Measurements from ENCODE around the gene PPP2R2D. TPM values are rescaled to one million over a fixed set of nuclear protein-coding genes. Genes with fewer than 3 reads are reported as not detected.

PPP2R2D gene
- total and polyA plus RNA-seq, 2 experiments from 2014 or later, result 25.9 to 32.1 TPM

GRCh38 chr10:132004052-132004451 lies 103.2 kb downstream of the PPP2R2D start:
- 63% methylated on average over 10 of the region's 10 CpGs for WGBS (ENCODE audit: low lambda C conversion rate, missing lambda C conversion rate)
- H3K9me3 ChIP-seq (ENCODE audit: low read depth), result no peaks in the 10 kb centered on the region
- H3K4me2 ChIP-seq, result no peak overlapping the region
- DNase-seq (ENCODE audit: low spot score), result no peak
- H3K4me1 ChIP-seq (ENCODE audit: insufficient read depth), result peaks cover 2% of the 10 kb centered on the region
- no peak overlapping the region for H3K4me3 ChIP-seq
- peaks cover under 1% of the 10 kb centered on the region for H3K27me3 ChIP-seq
- no peaks in the 10 kb centered on the region for H3K9me2 ChIP-seq (replicated peaks; ENCODE audit: insufficient read depth)
- TF ChIP-seq EZH2 (IDR thresholded peaks at IDR 0.05; ENCODE audit: borderline replicate concordance) (no peak), EZH2phosphoT487 (IDR thresholded peaks at IDR 0.05; ENCODE audit: low read depth, severe bottlenecking, unreplicated experiment) (no peak), CTCF (IDR thresholded peaks at IDR 0.05; ENCODE audit: poor library complexity) (no peak)
- no peak overlapping the region for H3K27ac ChIP-seq
- no peaks in the 10 kb centered on the region for H4K20me1 ChIP-seq (ENCODE audit: insufficient read depth, poor library complexity, severe bottlenecking)
- no peak overlapping the region for H2AFZ ChIP-seq
- no peaks in the 10 kb centered on the region for H3K36me3 ChIP-seq (replicated peaks; ENCODE audit: insufficient read depth, low read depth)
- H3K79me2 ChIP-seq, result no peaks in the 10 kb centered on the region

DNA sequence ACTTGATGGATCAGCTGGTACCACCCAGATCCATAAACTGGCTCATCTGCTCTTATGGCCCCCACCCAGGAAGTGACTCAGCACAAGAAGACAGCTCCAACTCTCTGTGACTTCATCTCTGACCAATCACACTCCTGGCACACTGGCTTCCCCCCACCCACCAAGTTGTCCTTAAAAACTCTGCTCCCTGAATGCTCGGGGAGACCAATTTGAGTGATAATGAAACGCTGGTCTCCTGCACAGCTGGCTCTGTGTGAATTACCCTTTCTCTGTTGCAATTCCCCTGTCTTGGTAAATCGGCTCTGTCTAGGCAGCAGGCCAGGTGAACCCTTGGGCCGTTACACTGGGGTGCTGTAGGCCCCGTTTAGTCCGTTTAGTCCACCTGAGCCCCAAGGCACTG lies 104.3 kb downstream of the PPP2R2D start:
- Histone ChIP-seq H3K36me3 (replicated peaks; ENCODE audit: insufficient read depth, low read depth) (no peaks in the 10 kb centered on the region), H3K9me3 (ENCODE audit: low read depth) (no peaks in the 10 kb centered on the region), H3K27me3 (peaks cover 8% of the 10 kb centered on the region), H4K20me1 (ENCODE audit: insufficient read depth, poor library complexity, severe bottlenecking) (no peaks in the 10 kb centered on the region), H3K4me3 (no peak overlapping the region), H3K9me2 (replicated peaks; ENCODE audit: insufficient read depth) (no peaks in the 10 kb centered on the region), H3K79me2 (no peaks in the 10 kb centered on the region), H3K27ac (no peak overlapping the region), H2AFZ (no peak overlapping the region), H3K4me2 (no peak overlapping the region), H3K4me1 (ENCODE audit: insufficient read depth) (no peaks in the 10 kb centered on the region)
- 94% methylated on average over 6 of the region's 6 CpGs for WGBS (ENCODE audit: low lambda C conversion rate, missing lambda C conversion rate)
- DNase-seq (ENCODE audit: low spot score), result no peak
- no peak for TF ChIP-seq EZH2 (IDR thresholded peaks at IDR 0.05; ENCODE audit: borderline replicate concordance)
- TF ChIP-seq CTCF (IDR thresholded peaks at IDR 0.05; ENCODE audit: poor library complexity), result no peak
- no peak for TF ChIP-seq EZH2phosphoT487 (IDR thresholded peaks at IDR 0.05; ENCODE audit: low read depth, severe bottlenecking, unreplicated experiment)

DNA sequence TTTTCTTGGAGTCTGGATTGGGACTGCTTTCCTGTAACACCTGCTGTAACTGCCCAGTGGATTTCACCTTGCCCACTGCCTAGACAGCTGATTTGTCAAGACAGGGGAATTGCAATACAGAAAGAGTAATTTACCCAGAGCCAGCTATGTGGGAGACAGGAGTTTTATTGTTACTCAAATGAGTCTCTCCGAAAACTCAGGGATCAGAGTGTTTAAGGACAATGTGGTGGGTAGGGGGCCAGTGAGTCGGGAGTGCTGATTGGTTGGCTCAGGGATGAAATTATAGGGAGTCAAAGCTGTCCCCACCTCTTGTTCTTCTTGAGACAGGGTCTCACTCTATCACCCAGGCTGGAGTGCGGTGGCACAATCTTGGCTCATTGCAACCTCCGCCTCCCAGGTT lies 106.2 kb downstream of the PPP2R2D start:
- H3K4me3 ChIP-seq, result no peak overlapping the region
- no peaks in the 10 kb centered on the region for H4K20me1 ChIP-seq (ENCODE audit: insufficient read depth, poor library complexity, severe bottlenecking)
- H3K36me3 ChIP-seq (replicated peaks; ENCODE audit: insufficient read depth, low read depth), result no peaks in the 10 kb centered on the region
- WGBS (ENCODE audit: low lambda C conversion rate, missing lambda C conversion rate), result 82% methylated on average over 4 of the region's 4 CpGs
- TF ChIP-seq EZH2phosphoT487 (IDR thresholded peaks at IDR 0.05; ENCODE audit: low read depth, severe bottlenecking, unreplicated experiment) (no peak), EZH2 (IDR thresholded peaks at IDR 0.05; ENCODE audit: borderline replicate concordance) (no peak), CTCF (IDR thresholded peaks at IDR 0.05; ENCODE audit: poor library complexity) (no peak)
- no peaks in the 10 kb centered on the region for H3K4me1 ChIP-seq (ENCODE audit: insufficient read depth)
- no peak for DNase-seq (ENCODE audit: low spot score)
- no peak overlapping the region for H3K4me2 ChIP-seq
- no peak overlapping the region for H2AFZ ChIP-seq
- no peaks in the 10 kb centered on the region for H3K9me2 ChIP-seq (replicated peaks; ENCODE audit: insufficient read depth)
- no peaks in the 10 kb centered on the region for H3K9me3 ChIP-seq (ENCODE audit: low read depth)
- H3K79me2 ChIP-seq, result no peaks in the 10 kb centered on the region
- H3K27me3 ChIP-seq, result peaks cover 14% of the 10 kb centered on the region
- H3K27ac ChIP-seq, result no peak overlapping the region

- H3K4me2 ChIP-seq, result no peak overlapping the region
- H3K27ac ChIP-seq, result no peak overlapping the region
- no peak overlapping the region for H3K4me3 ChIP-seq
- H4K20me1 ChIP-seq (ENCODE audit: insufficient read depth, poor library complexity, severe bottlenecking), result no peaks in the 10 kb centered on the region
- no peaks in the 10 kb centered on the region for H3K79me2 ChIP-seq
- H3K36me3 ChIP-seq (replicated peaks; ENCODE audit: insufficient read depth, low read depth), result no peaks in the 10 kb centered on the region
- DNase-seq (ENCODE audit: low spot score), result no peak
- TF ChIP-seq EZH2 (IDR thresholded peaks at IDR 0.05; ENCODE audit: borderline replicate concordance), result no peak
- no peak for TF ChIP-seq EZH2phosphoT487 (IDR thresholded peaks at IDR 0.05; ENCODE audit: low read depth, severe bottlenecking, unreplicated experiment)
- no peak for TF ChIP-seq CTCF (IDR thresholded peaks at IDR 0.05; ENCODE audit: poor library complexity)
- peaks cover 14% of the 10 kb centered on the region for H3K27me3 ChIP-seq
- no peaks in the 10 kb centered on the region for H3K9me2 ChIP-seq (replicated peaks; ENCODE audit: insufficient read depth)
- no peaks in the 10 kb centered on the region for H3K4me1 ChIP-seq (ENCODE audit: insufficient read depth)
- H3K9me3 ChIP-seq (ENCODE audit: low read depth), result no peaks in the 10 kb centered on the region
- H2AFZ ChIP-seq, result no peak overlapping the region
- 91% methylated on average over 10 of the region's 10 CpGs for WGBS (ENCODE audit: low lambda C conversion rate, missing lambda C conversion rate)
These were observed 106.9 kb downstream of the PPP2R2D start for GRCh38 chr10:132007681-132008080.

All from hepatocyte (in vitro differentiated cells).